PFSK-1 (cell line): Measurements from ENCODE around the gene B4GALT2.

Experiments
- FOXP2 ChIP-seq: optimal IDR thresholded peaks from 2 replicates; pipeline ENCODE3; 2011; ENCODE audit warnings: borderline replicate concordance, control low read depth, inconsistent platforms; ENCODE audit not compliant: insufficient read depth; ENCODE audit errors: extremely low read length, extremely low read depth
- POLR2AphosphoS5 ChIP-seq: IDR thresholded peaks from 2 replicates; pipeline ENCODE4 v1.6.1; 2012; ENCODE audit warnings: low read depth, mild to moderate bottlenecking, control low read depth, low read length, moderate library complexity
- SIN3A ChIP-seq: IDR thresholded peaks from 2 replicates; pipeline ENCODE4 v1.6.1; 2012; ENCODE audit warnings: mild to moderate bottlenecking, low read length, moderate library complexity, borderline replicate concordance; ENCODE audit not compliant: insufficient read depth
- TAF1 ChIP-seq: IDR thresholded peaks from 2 replicates; pipeline ENCODE4 v1.6.1; 2012; ENCODE audit warnings: low read length, control low read depth, borderline replicate concordance; ENCODE audit not compliant: insufficient read depth
- TF ChIP-seq, protein P1 (sequence below), 2 experiments: IDR thresholded peaks; 2 replicates each; pipeline versions ENCODE4 v1.6.1 to v1.8.0; 2011 to 2012; ENCODE audit warnings: low read depth in 2 of 2, low read length in 2 of 2, control low read depth in 1 of 2, inconsistent platforms in 1 of 2, mild to moderate bottlenecking in 1 of 2, moderate library complexity in 1 of 2; ENCODE audit not compliant: insufficient read depth in 1 of 2

The B4GALT2 gene

DNA sequence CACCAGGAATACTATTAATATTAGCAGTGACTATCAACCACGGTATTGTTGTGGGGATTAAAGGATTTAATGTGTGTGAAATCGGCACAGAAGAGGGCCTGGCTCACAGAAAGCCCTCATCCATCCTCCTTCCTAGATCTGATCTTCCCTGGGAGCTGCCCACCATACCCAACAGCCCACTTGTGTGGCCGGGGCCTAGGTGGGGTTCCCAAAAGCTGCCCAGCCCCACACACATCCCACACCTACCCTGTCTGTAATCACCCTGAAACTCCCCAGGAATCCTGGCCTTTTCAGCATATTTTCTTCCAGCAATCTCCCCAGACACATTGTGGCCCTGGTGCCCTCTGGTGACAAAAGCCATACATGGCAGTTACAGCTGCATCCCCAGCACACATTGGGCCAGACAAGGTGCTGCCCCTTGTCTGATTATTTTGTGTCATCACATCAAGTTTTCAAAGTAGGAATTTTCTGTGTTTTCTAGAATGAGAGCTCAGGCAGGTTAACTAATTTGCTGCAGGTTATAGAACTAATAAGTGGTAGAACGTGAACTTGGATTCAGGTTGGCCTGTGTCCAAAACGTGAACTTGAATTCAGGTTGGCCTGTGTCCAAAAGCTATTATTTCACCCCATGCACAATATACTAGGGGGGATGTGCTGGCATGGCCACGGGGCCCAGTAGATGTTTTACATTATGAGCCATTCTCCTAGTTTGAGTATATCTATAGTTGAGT is 57.6 kb downstream of the B4GALT2 start:
- no peak for TF ChIP-seq SIN3A
- no peak for TF ChIP-seq POLR2AphosphoS5
- TF ChIP-seq TAF1 = no peak
- TF ChIP-seq, protein P1, sequence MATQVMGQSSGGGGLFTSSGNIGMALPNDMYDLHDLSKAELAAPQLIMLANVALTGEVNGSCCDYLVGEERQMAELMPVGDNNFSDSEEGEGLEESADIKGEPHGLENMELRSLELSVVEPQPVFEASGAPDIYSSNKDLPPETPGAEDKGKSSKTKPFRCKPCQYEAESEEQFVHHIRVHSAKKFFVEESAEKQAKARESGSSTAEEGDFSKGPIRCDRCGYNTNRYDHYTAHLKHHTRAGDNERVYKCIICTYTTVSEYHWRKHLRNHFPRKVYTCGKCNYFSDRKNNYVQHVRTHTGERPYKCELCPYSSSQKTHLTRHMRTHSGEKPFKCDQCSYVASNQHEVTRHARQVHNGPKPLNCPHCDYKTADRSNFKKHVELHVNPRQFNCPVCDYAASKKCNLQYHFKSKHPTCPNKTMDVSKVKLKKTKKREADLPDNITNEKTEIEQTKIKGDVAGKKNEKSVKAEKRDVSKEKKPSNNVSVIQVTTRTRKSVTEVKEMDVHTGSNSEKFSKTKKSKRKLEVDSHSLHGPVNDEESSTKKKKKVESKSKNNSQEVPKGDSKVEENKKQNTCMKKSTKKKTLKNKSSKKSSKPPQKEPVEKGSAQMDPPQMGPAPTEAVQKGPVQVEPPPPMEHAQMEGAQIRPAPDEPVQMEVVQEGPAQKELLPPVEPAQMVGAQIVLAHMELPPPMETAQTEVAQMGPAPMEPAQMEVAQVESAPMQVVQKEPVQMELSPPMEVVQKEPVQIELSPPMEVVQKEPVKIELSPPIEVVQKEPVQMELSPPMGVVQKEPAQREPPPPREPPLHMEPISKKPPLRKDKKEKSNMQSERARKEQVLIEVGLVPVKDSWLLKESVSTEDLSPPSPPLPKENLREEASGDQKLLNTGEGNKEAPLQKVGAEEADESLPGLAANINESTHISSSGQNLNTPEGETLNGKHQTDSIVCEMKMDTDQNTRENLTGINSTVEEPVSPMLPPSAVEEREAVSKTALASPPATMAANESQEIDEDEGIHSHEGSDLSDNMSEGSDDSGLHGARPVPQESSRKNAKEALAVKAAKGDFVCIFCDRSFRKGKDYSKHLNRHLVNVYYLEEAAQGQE (IDR thresholded peaks at IDR 0.05; ENCODE audit: insufficient read depth in 1 of 2, low read depth in 2 of 2, low read length in 2 of 2) = no peak
- no peak for TF ChIP-seq FOXP2

DNA sequence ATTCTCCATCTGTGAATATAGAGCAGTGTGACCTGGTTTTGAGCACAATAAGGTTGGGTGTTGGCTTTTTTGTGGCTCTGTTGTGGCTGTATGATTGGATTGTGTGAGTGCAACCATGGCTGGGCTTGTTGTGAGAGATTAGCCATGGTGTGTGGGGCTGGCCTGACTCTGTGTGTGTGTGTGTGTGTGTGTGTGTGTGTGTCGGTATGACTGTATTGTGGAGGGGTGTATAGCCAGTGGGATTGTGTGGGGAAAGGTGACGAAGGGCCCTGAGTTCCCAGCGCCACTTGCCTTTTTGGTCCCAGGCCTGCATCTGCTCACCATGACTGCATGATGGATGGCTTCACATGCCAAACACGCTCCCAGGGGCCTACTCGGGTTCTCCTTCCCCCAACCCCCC is 58.1 kb downstream of the B4GALT2 start:
- TF ChIP-seq, protein P1 (IDR thresholded peaks at IDR 0.05; ENCODE audit: insufficient read depth in 1 of 2, low read depth in 2 of 2, low read length in 2 of 2) = no peak
- TF ChIP-seq TAF1 (no peak), SIN3A (no peak), FOXP2 (no peak), POLR2AphosphoS5 (no peak)

DNA sequence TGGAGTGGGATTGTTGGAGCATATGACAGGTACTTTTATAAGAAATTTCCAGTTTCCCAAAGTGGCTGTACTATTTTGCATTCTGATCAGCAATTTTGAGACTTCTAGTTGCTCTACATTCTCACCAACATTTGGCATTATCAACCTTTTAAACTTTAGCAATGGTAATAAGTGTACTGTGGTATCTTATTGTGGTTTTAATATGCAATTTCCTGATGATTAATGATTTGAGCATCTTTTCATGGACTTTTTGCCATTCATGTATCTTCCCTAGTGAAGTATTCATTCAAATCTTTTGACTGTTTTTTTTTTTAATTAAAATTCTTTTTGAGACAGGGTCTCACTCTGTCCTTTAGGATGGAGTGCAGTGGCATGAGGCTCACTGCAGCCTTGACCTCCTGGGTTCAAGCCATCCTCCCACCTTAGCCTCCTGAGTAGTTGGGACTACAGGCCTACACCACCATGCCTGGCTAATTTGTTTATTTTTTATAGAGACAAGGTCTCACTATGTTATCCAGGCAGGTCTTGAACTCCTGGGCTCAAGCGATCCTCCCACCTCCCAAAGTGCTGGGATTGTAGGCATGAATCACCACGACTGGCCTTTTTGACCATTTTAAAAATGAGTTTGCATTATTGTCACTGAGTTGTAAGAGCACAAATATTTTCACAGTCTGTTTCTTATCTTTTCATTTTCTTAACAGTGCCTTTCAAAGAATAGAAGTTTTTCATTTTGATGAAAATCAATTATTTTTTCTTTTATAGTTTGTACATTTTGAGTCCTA is 60.1 kb downstream of the B4GALT2 start:
- no peak for TF ChIP-seq FOXP2

DNA sequence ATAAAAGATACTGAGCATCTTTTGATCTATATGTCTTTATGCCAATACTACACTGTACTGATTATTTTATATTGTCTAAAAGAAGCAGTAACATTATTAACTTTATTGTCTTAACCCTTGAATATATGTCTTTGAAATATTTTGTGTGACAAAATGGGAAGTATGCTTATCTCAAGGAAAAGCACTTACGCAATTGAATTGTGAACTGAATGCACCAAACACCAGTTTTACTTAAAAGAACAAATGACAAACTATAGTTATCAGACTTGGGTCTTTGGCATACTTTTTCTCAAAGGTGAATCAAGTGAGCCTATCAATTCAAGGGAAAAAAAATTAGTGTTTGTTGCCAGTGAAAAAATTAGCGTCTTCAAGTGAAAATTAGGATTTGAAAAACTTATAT is 61.4 kb downstream of the B4GALT2 start:
- TF ChIP-seq SIN3A (no peak), TAF1 (no peak), FOXP2 (no peak), POLR2AphosphoS5 (no peak)
- TF ChIP-seq, protein P1 (IDR thresholded peaks at IDR 0.05; ENCODE audit: insufficient read depth in 1 of 2, low read depth in 2 of 2, low read length in 2 of 2) = no peak
